Astrocyte (in vitro differentiated cells and primary cell): ENCODE data around the gene DHPS. TPM values are rescaled to one million over a fixed set of nuclear protein-coding genes. Genes with fewer than 3 reads are reported as not detected.

ENCODE experiments used
- DNase-seq: peaks from one replicate; pipeline ENCODE4 v3.0.0-alpha.2; 2010; ENCODE audit warnings: low read depth
- FAIRE-seq: peaks from 2 replicates; lab custom pipeline; 2011; peaks lifted over from hg19 to GRCh38; lab: Jason Lieb, UNC
- H2AFZ ChIP-seq: 2 replicates; pipeline ENCODE4 v1.6.0; 2012; ENCODE audit warnings: low read depth, low read length, inconsistent platforms
- H3K27ac ChIP-seq: 2 replicates; pipeline ENCODE4 v1.5.1; 2011; ENCODE audit warnings: low read depth, low read length, inconsistent platforms
- H3K27me3 ChIP-seq: 2 replicates; pipeline ENCODE4 v1.6.0; 2011; ENCODE audit warnings: low read length, inconsistent platforms; ENCODE audit not compliant: insufficient read depth
- H3K36me3 ChIP-seq: 2 replicates; pipeline ENCODE4 v1.5.1; 2011; ENCODE audit warnings: low read length, inconsistent platforms; ENCODE audit not compliant: insufficient read depth
- H3K4me1 ChIP-seq: 2 replicates; pipeline ENCODE4 v1.5.1; 2011; ENCODE audit warnings: low read length, inconsistent platforms; ENCODE audit not compliant: insufficient read depth
- H3K4me2 ChIP-seq: 2 replicates; pipeline ENCODE4 v1.6.0; 2012; ENCODE audit warnings: low read length, inconsistent platforms
- H3K4me3 ChIP-seq: 2 replicates; pipeline ENCODE4 v1.5.1; 2011; ENCODE audit warnings: low read depth, mild to moderate bottlenecking, low read length, inconsistent platforms; ENCODE audit not compliant: insufficient read depth
- H3K79me2 ChIP-seq: 2 replicates; pipeline ENCODE4 v1.6.0; 2012; ENCODE audit warnings: mild to moderate bottlenecking, low read length, inconsistent platforms; ENCODE audit not compliant: insufficient read depth
- H3K9ac ChIP-seq: 2 replicates; pipeline ENCODE4 v1.6.0; 2012; ENCODE audit warnings: mild to moderate bottlenecking, low read length, inconsistent platforms
- H3K9me3 ChIP-seq: 2 replicates; pipeline ENCODE4 v1.5.1; 2012; ENCODE audit warnings: low read depth, mild to moderate bottlenecking, low read length, inconsistent platforms; ENCODE audit not compliant: insufficient read depth
- H4K20me1 ChIP-seq: 2 replicates; pipeline ENCODE4 v1.6.0; 2012; ENCODE audit warnings: low read length, inconsistent platforms; ENCODE audit not compliant: insufficient read depth
- H3K27ac Mint-ChIP-seq: one replicate; pipeline ENCODE4 v1.8.0; 2021; ENCODE audit warnings: mild to moderate bottlenecking, mixed read lengths; ENCODE audit not compliant: unreplicated experiment
- H3K27me3 Mint-ChIP-seq: one replicate; pipeline ENCODE4 v1.8.0; 2021; ENCODE audit warnings: low read depth, mixed read lengths; ENCODE audit not compliant: unreplicated experiment
- H3K36me3 Mint-ChIP-seq: one replicate; pipeline ENCODE4 v1.8.0; 2021; ENCODE audit warnings: low read depth, mixed read lengths; ENCODE audit not compliant: unreplicated experiment
- H3K4me1 Mint-ChIP-seq: one replicate; pipeline ENCODE4 v1.8.0; 2021; ENCODE audit warnings: low read depth, mixed read lengths; ENCODE audit not compliant: unreplicated experiment
- H3K4me3 Mint-ChIP-seq: one replicate; pipeline ENCODE4 v1.8.0; 2021; ENCODE audit warnings: mild to moderate bottlenecking, moderate library complexity, mixed read lengths; ENCODE audit not compliant: unreplicated experiment
- H3K9me3 Mint-ChIP-seq: one replicate; pipeline ENCODE4 v1.8.0; 2021; ENCODE audit warnings: mild to moderate bottlenecking, mixed read lengths; ENCODE audit not compliant: unreplicated experiment
- EZH2 ChIP-seq: IDR thresholded peaks from 2 replicates; pipeline ENCODE4 v1.6.1; 2012; ENCODE audit warnings: mild to moderate bottlenecking, low read length, inconsistent platforms; ENCODE audit not compliant: insufficient read depth
- total RNA-seq: library from RNA; stranded (reverse); gene quantifications from 2 replicates; pipeline ENCODE4 v1.2.1, GENCODE V29; 2021
- TF ChIP-seq, protein P1 (sequence below): IDR thresholded peaks from 2 replicates; pipeline ENCODE4 v1.5.1; 2011; ENCODE audit warnings: low read depth, mild to moderate bottlenecking, inconsistent platforms, low read length, moderate library complexity; ENCODE audit not compliant: insufficient read depth

Gene DHPS
- total RNA-seq, 1 donor from 2014 or later = 43.4 TPM

DNA sequence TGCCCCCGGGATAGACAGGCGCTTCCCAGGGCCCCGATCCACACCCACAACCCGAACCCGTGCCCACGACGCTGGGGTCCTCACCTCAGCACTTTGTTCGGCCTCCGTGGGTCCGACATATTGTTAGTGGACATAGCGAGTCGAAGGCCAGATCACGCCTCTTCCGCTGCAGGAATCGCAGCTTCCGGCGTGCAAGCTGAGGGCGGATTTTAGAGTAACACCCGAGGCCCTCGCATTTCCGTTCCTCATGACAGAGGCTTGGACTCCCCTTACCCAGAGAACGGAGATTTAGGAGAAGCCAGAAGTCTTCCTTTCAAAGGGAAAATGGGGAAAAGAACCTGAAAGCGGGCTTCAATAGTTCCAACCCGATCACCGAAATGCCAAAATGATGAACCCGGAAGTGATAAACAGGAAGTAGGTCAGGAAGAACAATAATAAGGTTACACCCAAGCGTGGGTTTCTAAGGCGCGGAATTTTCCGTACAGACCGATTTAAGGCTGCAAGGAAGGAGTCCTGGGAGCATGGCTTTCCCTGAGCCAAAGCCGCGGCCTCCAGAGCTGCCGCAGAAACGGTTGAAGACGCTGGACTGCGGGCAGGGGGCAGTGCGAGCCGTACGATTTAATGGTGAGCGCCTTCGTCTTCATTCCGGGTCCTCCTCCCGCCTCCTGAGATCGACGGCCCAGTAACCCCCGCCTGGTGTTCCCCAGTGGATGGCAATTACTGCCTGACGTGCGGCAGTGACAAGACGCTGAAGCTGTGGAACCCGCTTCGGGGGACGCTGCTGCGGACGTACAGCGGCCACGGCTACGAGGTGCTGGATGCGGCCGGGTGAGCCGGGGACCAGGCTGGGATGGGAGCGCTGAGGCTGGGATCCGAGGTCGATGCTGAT, 12.2 kb downstream of the DHPS start:
- no peak for FAIRE-seq
- H3K9me3 Mint-ChIP-seq = no peaks in the 10 kb centered on the region

DNA sequence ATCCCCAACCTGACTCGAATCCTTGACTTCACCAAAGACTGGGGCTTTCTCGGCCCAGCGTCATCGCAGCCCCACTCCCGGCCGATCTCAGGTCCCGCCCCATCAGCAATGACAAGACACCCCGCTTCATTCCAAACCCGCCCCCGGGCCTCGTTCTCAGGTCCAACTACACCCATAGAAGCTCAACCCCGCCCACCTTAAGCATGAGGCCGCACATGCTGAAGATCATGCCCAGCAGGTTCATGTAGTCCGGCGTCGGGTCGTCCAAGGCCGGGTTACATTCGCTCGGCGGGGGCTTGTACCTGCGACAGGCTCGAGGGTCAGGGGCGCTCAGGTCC, 12.8 kb downstream of the DHPS start:
- Histone ChIP-seq H3K4me2 (peak overlapping the region; percentile 89), H3K36me3 (peaks cover 3% of the 10 kb centered on the region), H3K9me3 (no peaks in the 10 kb centered on the region), H3K79me2 (peaks cover 55% of the 10 kb centered on the region), H3K27me3 (no peaks in the 10 kb centered on the region), H3K27ac (peak overlapping the region; percentile 97), H2AFZ (peak overlapping the region; percentile 84), H3K9ac (peak overlapping the region; percentile 88), H3K4me1 (peaks cover 21% of the 10 kb centered on the region), H3K4me3 (peak overlapping the region; percentile 83), H4K20me1 (peaks cover 19% of the 10 kb centered on the region)
- Mint-ChIP-seq H3K27ac (peak overlapping the region; percentile 100), H3K4me3 (peak overlapping the region; percentile 98), H3K4me1 (peaks cover 25% of the 10 kb centered on the region), H3K9me3 (no peaks in the 10 kb centered on the region), H3K27me3 (no peaks in the 10 kb centered on the region), H3K36me3 (peaks cover 6% of the 10 kb centered on the region)
- TF ChIP-seq, protein P1, sequence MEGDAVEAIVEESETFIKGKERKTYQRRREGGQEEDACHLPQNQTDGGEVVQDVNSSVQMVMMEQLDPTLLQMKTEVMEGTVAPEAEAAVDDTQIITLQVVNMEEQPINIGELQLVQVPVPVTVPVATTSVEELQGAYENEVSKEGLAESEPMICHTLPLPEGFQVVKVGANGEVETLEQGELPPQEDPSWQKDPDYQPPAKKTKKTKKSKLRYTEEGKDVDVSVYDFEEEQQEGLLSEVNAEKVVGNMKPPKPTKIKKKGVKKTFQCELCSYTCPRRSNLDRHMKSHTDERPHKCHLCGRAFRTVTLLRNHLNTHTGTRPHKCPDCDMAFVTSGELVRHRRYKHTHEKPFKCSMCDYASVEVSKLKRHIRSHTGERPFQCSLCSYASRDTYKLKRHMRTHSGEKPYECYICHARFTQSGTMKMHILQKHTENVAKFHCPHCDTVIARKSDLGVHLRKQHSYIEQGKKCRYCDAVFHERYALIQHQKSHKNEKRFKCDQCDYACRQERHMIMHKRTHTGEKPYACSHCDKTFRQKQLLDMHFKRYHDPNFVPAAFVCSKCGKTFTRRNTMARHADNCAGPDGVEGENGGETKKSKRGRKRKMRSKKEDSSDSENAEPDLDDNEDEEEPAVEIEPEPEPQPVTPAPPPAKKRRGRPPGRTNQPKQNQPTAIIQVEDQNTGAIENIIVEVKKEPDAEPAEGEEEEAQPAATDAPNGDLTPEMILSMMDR = no peak
- no peak for TF ChIP-seq EZH2
- peak; percentile 54 for DNase-seq
- no peak for FAIRE-seq

More for the DNA sequence above, 12.2 kb downstream of the DHPS start:
- peak overlapping the region; percentile 89 for H3K4me2 ChIP-seq
- Mint-ChIP-seq H3K4me1 (peaks cover 25% of the 10 kb centered on the region), H3K4me3 (peak overlapping the region; percentile 98), H3K27ac (peak overlapping the region; percentile 100), H3K36me3 (peaks cover 8% of the 10 kb centered on the region), H3K27me3 (no peaks in the 10 kb centered on the region)
- H4K20me1 ChIP-seq = peaks cover 22% of the 10 kb centered on the region
- peaks cover 9% of the 10 kb centered on the region for H3K36me3 ChIP-seq
- no peaks in the 10 kb centered on the region for H3K9me3 ChIP-seq
- peaks cover 55% of the 10 kb centered on the region for H3K79me2 ChIP-seq
- no peak for TF ChIP-seq EZH2
- TF ChIP-seq, protein P1 = no peak
- peak overlapping the region; percentile 97 for H3K27ac ChIP-seq
- H3K4me1 ChIP-seq = peaks cover 21% of the 10 kb centered on the region
- DNase-seq = peak; percentile 83
- H3K9ac ChIP-seq = peak overlapping the region; percentile 88
- no peaks in the 10 kb centered on the region for H3K27me3 ChIP-seq
- H2AFZ ChIP-seq = peak overlapping the region; percentile 84
- peak overlapping the region; percentile 83 for H3K4me3 ChIP-seq

DNA sequence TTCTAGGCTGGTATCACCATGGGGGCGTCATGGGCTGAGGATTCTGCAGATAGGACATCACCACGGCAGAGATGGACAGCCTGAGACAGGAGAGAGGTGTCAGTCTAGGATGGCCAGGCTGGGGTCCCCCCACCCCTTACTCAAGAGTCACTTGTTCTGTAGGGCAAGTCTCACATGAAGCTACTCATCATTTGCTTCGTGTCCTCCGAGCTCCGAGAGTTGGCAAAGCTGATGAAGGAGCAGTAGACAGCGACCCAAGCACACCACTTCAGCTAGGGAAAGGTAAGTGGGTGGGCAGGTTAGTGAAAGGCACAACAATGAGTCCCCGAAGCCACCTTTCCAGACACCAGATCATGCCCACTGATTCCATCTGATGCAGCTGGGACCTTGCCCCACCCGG, 13.3 kb downstream of the DHPS start:
- Mint-ChIP-seq H3K27ac (peak overlapping the region; percentile 100), H3K4me3 (peak overlapping the region; percentile 98), H3K4me1 (peaks cover 25% of the 10 kb centered on the region), H3K27me3 (no peaks in the 10 kb centered on the region), H3K9me3 (no peaks in the 10 kb centered on the region), H3K36me3 (peaks cover 6% of the 10 kb centered on the region)
- no peak overlapping the region for H2AFZ ChIP-seq
- H3K79me2 ChIP-seq = peaks cover 55% of the 10 kb centered on the region
- H3K4me1 ChIP-seq = peaks cover 21% of the 10 kb centered on the region
- H3K9ac ChIP-seq = peak overlapping the region; percentile 88
- H4K20me1 ChIP-seq = peaks cover 19% of the 10 kb centered on the region
- no peak for TF ChIP-seq EZH2
- TF ChIP-seq, protein P1 = no peak
- H3K27me3 ChIP-seq = no peaks in the 10 kb centered on the region
- H3K9me3 ChIP-seq = no peaks in the 10 kb centered on the region
- peaks cover 3% of the 10 kb centered on the region for H3K36me3 ChIP-seq
- H3K4me2 ChIP-seq = peak overlapping the region; percentile 89
- H3K4me3 ChIP-seq = peak overlapping the region; percentile 83
- FAIRE-seq (no peak), DNase-seq (no peak)
- H3K27ac ChIP-seq = peak overlapping the region; percentile 97
